PFSK-1 (cell line): Measurements from ENCODE around the gene OR11L1.

Source experiments
- FOXP2 ChIP-seq: optimal IDR thresholded peaks from 2 replicates; pipeline ENCODE3; 2011; ENCODE audit warnings: borderline replicate concordance, control low read depth, inconsistent platforms; ENCODE audit not compliant: insufficient read depth; ENCODE audit errors: extremely low read length, extremely low read depth
- POLR2AphosphoS5 ChIP-seq: IDR thresholded peaks from 2 replicates; pipeline ENCODE4 v1.6.1; 2012; ENCODE audit warnings: low read depth, mild to moderate bottlenecking, control low read depth, low read length, moderate library complexity
- REST ChIP-seq, 2 experiments: IDR thresholded peaks; 2 replicates each; pipeline versions ENCODE4 v1.6.1 to v1.8.0; 2011 to 2012; ENCODE audit warnings: low read depth in 2 of 2, low read length in 2 of 2, control low read depth in 1 of 2, inconsistent platforms in 1 of 2, mild to moderate bottlenecking in 1 of 2, moderate library complexity in 1 of 2; ENCODE audit not compliant: insufficient read depth in 1 of 2
- SIN3A ChIP-seq: IDR thresholded peaks from 2 replicates; pipeline ENCODE4 v1.6.1; 2012; ENCODE audit warnings: mild to moderate bottlenecking, low read length, moderate library complexity, borderline replicate concordance; ENCODE audit not compliant: insufficient read depth
- TAF1 ChIP-seq: IDR thresholded peaks from 2 replicates; pipeline ENCODE4 v1.6.1; 2012; ENCODE audit warnings: low read length, control low read depth, borderline replicate concordance; ENCODE audit not compliant: insufficient read depth

Gene OR11L1

GRCh38 chr1:247840818-247841217 lies 878 bp downstream of the OR11L1 start:
- TF ChIP-seq SIN3A (no peak), TAF1 (no peak), POLR2AphosphoS5 (no peak), FOXP2 (no peak), REST (IDR thresholded peaks at IDR 0.05; ENCODE audit: insufficient read depth in 1 of 2, low read depth in 2 of 2, low read length in 2 of 2) (no peak)

GRCh38 chr1:247833601-247834000 lies 8.1 kb downstream of the OR11L1 start:
- TF ChIP-seq TAF1, result no peak
- no peak for TF ChIP-seq POLR2AphosphoS5
- no peak for TF ChIP-seq REST (IDR thresholded peaks at IDR 0.05; ENCODE audit: insufficient read depth in 1 of 2, low read depth in 2 of 2, low read length in 2 of 2)

GRCh38 chr1:247829656-247830055 lies 12.0 kb downstream of the OR11L1 start:
- TF ChIP-seq POLR2AphosphoS5, result no peak
- no peak for TF ChIP-seq TAF1
- TF ChIP-seq SIN3A, result no peak

- TF ChIP-seq FOXP2 (no peak), TAF1 (no peak), POLR2AphosphoS5 (no peak), REST (IDR thresholded peaks at IDR 0.05; ENCODE audit: insufficient read depth in 1 of 2, low read depth in 2 of 2, low read length in 2 of 2) (no peak), SIN3A (no peak)
Measured at GRCh38 chr1:247825362-247825761, 16.3 kb downstream of the OR11L1 start.

GRCh38 chr1:247824023-247824422 lies 17.7 kb downstream of the OR11L1 start, which contains the start of gene OR14A16:
TSS of gene OR14A16 (minus strand) at chr1:247824119. CDS start at chr1:247815729, 8,390 bp downstream.
- TF ChIP-seq FOXP2 (no peak), POLR2AphosphoS5 (no peak), SIN3A (no peak), TAF1 (no peak), REST (IDR thresholded peaks at IDR 0.05; ENCODE audit: insufficient read depth in 1 of 2, low read depth in 2 of 2, low read length in 2 of 2) (no peak)
